ENCODE data around the gene CCDC178. TPM values are rescaled to one million over a fixed set of nuclear protein-coding genes. Genes with fewer than 3 reads are reported as not detected.

The CCDC178 gene
- polyA plus RNA-seq, 1 donor from 2014 or later: not detected

GRCh38 chr18:32888306-32888705 is 552.2 kb downstream of the CCDC178 start:
- H3K4me2 ChIP-seq (ENCODE audit: low read length): no peak overlapping the region

More at GRCh38 chr18:32888306-32888705, 552.2 kb downstream of the CCDC178 start:
- no peak overlapping the region for H3K9ac ChIP-seq (ENCODE audit: low read length)
- TF ChIP-seq EZH2 (IDR thresholded peaks at IDR 0.05; ENCODE audit: borderline replicate concordance, insufficient read depth, low read length, poor library complexity, severe bottlenecking) (no peak), POLR2AphosphoS5 (IDR thresholded peaks at IDR 0.05) (no peak), SMC3 (conservative IDR thresholded peaks at IDR 0.05; ENCODE audit: poor library complexity) (no peak), CTCF (IDR thresholded peaks at IDR 0.05; ENCODE audit: poor library complexity, severe bottlenecking) (no peak), MXI1 (conservative IDR thresholded peaks at IDR 0.05; ENCODE audit: poor library complexity, severe bottlenecking) (no peak)
- H3K4me3 ChIP-seq (ENCODE audit: low read length): no peak overlapping the region
- no peaks in the 10 kb centered on the region for H3K9me2 ChIP-seq (ENCODE audit: insufficient read depth, low read length)
- no peak overlapping the region for H2AFZ ChIP-seq (ENCODE audit: low read depth, low read length)
- H3K9me3 ChIP-seq (ENCODE audit: low read length): no peaks in the 10 kb centered on the region
- H4K20me1 ChIP-seq (ENCODE audit: insufficient read depth): no peaks in the 10 kb centered on the region
- H3F3A ChIP-seq (ENCODE audit: insufficient read depth, low read length, poor library complexity, severe bottlenecking): no peaks in the 10 kb centered on the region
- no peaks in the 10 kb centered on the region for H3K36me3 ChIP-seq (ENCODE audit: insufficient read depth, low read length)
- H3K79me2 ChIP-seq (replicated peaks; ENCODE audit: insufficient read depth, low read length): no peaks in the 10 kb centered on the region
- H3K27ac ChIP-seq (ENCODE audit: low read length): no peak overlapping the region
- no peaks in the 10 kb centered on the region for H3K27me3 ChIP-seq (ENCODE audit: insufficient read depth, low read depth, low read length)

Other genes starting within 250 kb of the CCDC178 start
- gene ASXL3, start 137.5 kb upstream of the CCDC178 start, polyA plus RNA-seq: 14.4 and 15.2 TPM in 2 replicates